T-helper 1 cell treated with Interleukin-12 subunit alpha and Interleukin-12 subunit beta and Interleukin-4 antibody, amounts not matched to agents 30 ng/mL and 1 ng/mL, for 36 hours (primary cell): ENCODE results near the gene ABCA2. TPM values are rescaled to one million over a fixed set of nuclear protein-coding genes. Genes with fewer than 3 reads are reported as not detected.

ENCODE experiments used
- total RNA-seq: library from RNA; stranded (reverse); gene quantifications from 2 replicates; pipeline ENCODE4 v1.2.3, GENCODE V29; 2022

Gene ABCA2
- total RNA-seq, 1 donor from 2014 or later: 30.0 TPM

Other genes with a start within 250 kb of the ABCA2 start
- 39.2 and 41.2 TPM in 2 replicates for gene TMEM141, start 236.9 kb downstream of the ABCA2 start, total RNA-seq
- gene CCDC183, start 231.9 kb downstream of the ABCA2 start, total RNA-seq: 0.42 and 0.56 TPM in 2 replicates
- 106 and 107 TPM in 2 replicates for gene RABL6, start 220.3 kb downstream of the ABCA2 start, total RNA-seq
- 8.1 and 8.8 TPM in 2 replicates for gene AJM1, start 185.8 kb downstream of the ABCA2 start, total RNA-seq
- 161 and 165 TPM in 2 replicates for gene PHPT1, start 178.8 kb downstream of the ABCA2 start, total RNA-seq
- 21.5 and 26.0 TPM in 2 replicates for gene MAMDC4, start 175.9 kb downstream of the ABCA2 start, total RNA-seq
- 428 and 445 TPM in 2 replicates for gene EDF1, start 161.9 kb downstream of the ABCA2 start, total RNA-seq
- gene TRAF2, start 141.7 kb downstream of the ABCA2 start, total RNA-seq: 80.6 and 85.0 TPM in 2 replicates
- 117 and 119 TPM in 2 replicates for gene FBXW5, start 83.5 kb downstream of the ABCA2 start, total RNA-seq
- gene C8G, start 83.0 kb downstream of the ABCA2 start, total RNA-seq: 3.1 and 4.2 TPM in 2 replicates
- 3.2 and 3.8 TPM in 2 replicates for gene LCN12, start 76.0 kb downstream of the ABCA2 start, total RNA-seq
- 5.2 and 5.3 TPM in 2 replicates for gene PTGDS, start 50.7 kb downstream of the ABCA2 start, total RNA-seq
- not detected in 2 replicates for gene LCNL1, start 45.2 kb downstream of the ABCA2 start, total RNA-seq
- gene PAXX, start 35.8 kb downstream of the ABCA2 start, total RNA-seq: 79.8 and 84.2 TPM in 2 replicates
- gene CLIC3, start 31.7 kb downstream of the ABCA2 start, total RNA-seq: 1.4 and 1.8 TPM in 2 replicates
- 1.7 and 1.9 TPM in 2 replicates for gene FUT7, start 3.9 kb upstream of the ABCA2 start, total RNA-seq
- gene NPDC1, start 17.9 kb upstream of the ABCA2 start, total RNA-seq: 56.7 and 57.3 TPM in 2 replicates
- gene ENTPD2, start 25.8 kb upstream of the ABCA2 start, total RNA-seq: not detected in 2 replicates
- gene SAPCD2, start 42.3 kb upstream of the ABCA2 start, total RNA-seq: 19.7 and 21.1 TPM in 2 replicates
- gene UAP1L1, start 49.3 kb upstream of the ABCA2 start, total RNA-seq: 15.1 and 15.7 TPM in 2 replicates
- 50.4 and 54.3 TPM in 2 replicates for gene MAN1B1, start 58.7 kb upstream of the ABCA2 start, total RNA-seq
- 251 and 260 TPM in 2 replicates for gene DPP7, start 86.5 kb upstream of the ABCA2 start, total RNA-seq
- 0.15 and 0.37 TPM in 2 replicates for gene GRIN1, start 110.9 kb upstream of the ABCA2 start, total RNA-seq
- not detected in 2 replicates for gene LRRC26, start 141.8 kb upstream of the ABCA2 start, total RNA-seq
- gene TMEM210, start 143.8 kb upstream of the ABCA2 start, total RNA-seq: not detected in 2 replicates
- 77.0 and 77.9 TPM in 2 replicates for gene ANAPC2, start 160.3 kb upstream of the ABCA2 start, total RNA-seq
- gene SSNA1, start 160.4 kb upstream of the ABCA2 start, total RNA-seq: 88.4 and 88.8 TPM in 2 replicates
- gene TPRN, start 172.5 kb upstream of the ABCA2 start, total RNA-seq: 9.5 and 9.9 TPM in 2 replicates
- 29.4 and 30.7 TPM in 2 replicates for gene TMEM203, start 177.4 kb upstream of the ABCA2 start, total RNA-seq
- gene NDOR1, start 177.5 kb upstream of the ABCA2 start, total RNA-seq: 40.9 and 45.3 TPM in 2 replicates
- 4.3 and 5.0 TPM in 2 replicates for gene RNF208, start 194.0 kb upstream of the ABCA2 start, total RNA-seq
- gene CYSRT1, start 196.9 kb upstream of the ABCA2 start, total RNA-seq: 0.27 TPM in 2 replicates
- not detected in 2 replicates for gene RNF224, start 199.3 kb upstream of the ABCA2 start, total RNA-seq
- gene SLC34A3, start 202.7 kb upstream of the ABCA2 start, total RNA-seq: not detected in 2 replicates
- 275 and 280 TPM in 2 replicates for gene TUBB4B, start 213.1 kb upstream of the ABCA2 start, total RNA-seq
- gene STPG3, start 223.0 kb upstream of the ABCA2 start, total RNA-seq: 0.27 TPM in 1 of 2 replicates, not detected in the other
- 64.6 and 66.9 TPM in 2 replicates for gene NELFB, start 227.1 kb upstream of the ABCA2 start, total RNA-seq
- gene TOR4A, start 249.5 kb upstream of the ABCA2 start, total RNA-seq: 16.8 and 16.9 TPM in 2 replicates